Dendritic cell treated with granulocyte-macrophage colony-stimulating factor and Interleukin-4, amounts not matched to agents 40 ng/mL and 50 ng/mL, for 4 days (primary cell): Measurements from ENCODE around the gene CPNE8.

Source experiments
- H3K27ac Mint-ChIP-seq: one replicate; pipeline ENCODE4 v1.8.0; 2022; ENCODE audit warnings: mild to moderate bottlenecking, mixed read lengths
- H3K27me3 Mint-ChIP-seq: one replicate; pipeline ENCODE4 v1.8.0; 2022; ENCODE audit warnings: mild to moderate bottlenecking, mixed read lengths
- H3K36me3 Mint-ChIP-seq: one replicate; pipeline ENCODE4 v1.8.0; 2022; ENCODE audit warnings: low read depth, mixed read lengths
- H3K4me1 Mint-ChIP-seq: one replicate; pipeline ENCODE4 v1.8.0; 2022; ENCODE audit warnings: low read depth, mixed read lengths
- H3K4me3 Mint-ChIP-seq: one replicate; pipeline ENCODE4 v1.8.0; 2022; ENCODE audit warnings: mild to moderate bottlenecking, moderate library complexity, mixed read lengths
- H3K9me3 Mint-ChIP-seq: one replicate; pipeline ENCODE4 v1.8.0; 2022; ENCODE audit warnings: mixed read lengths
- intact Hi-C: fragments of 100-400 bp; cut with micrococcal nuclease; formaldehyde crosslinking; loops from one replicate; pipeline ENCODE4 v1.15.0; 2022

The CPNE8 gene

GRCh38 chr12:38838056-38838850 is 67.1 kb downstream of the CPNE8 start:
- H3K9me3 Mint-ChIP-seq, result no peaks in the 10 kb centered on the region
- intact Hi-C loops, result no loop called here
- no peak overlapping the region for H3K4me3 Mint-ChIP-seq
- no peaks in the 10 kb centered on the region for H3K27me3 Mint-ChIP-seq
- peak overlapping the region; percentile 6 for H3K27ac Mint-ChIP-seq
- peaks cover 32% of the 10 kb centered on the region for H3K36me3 Mint-ChIP-seq
- peaks cover 21% of the 10 kb centered on the region for H3K4me1 Mint-ChIP-seq

GRCh38 chr12:38831715-38832114 is 73.7 kb downstream of the CPNE8 start:
- H3K36me3 Mint-ChIP-seq, result peaks cover 28% of the 10 kb centered on the region
- no peaks in the 10 kb centered on the region for H3K27me3 Mint-ChIP-seq
- no peak overlapping the region for H3K27ac Mint-ChIP-seq
- intact Hi-C loops, result no loop called here
- no peaks in the 10 kb centered on the region for H3K9me3 Mint-ChIP-seq
- H3K4me3 Mint-ChIP-seq, result no peak overlapping the region
- peaks cover 8% of the 10 kb centered on the region for H3K4me1 Mint-ChIP-seq

GRCh38 chr12:38825006-38825405 is 80.4 kb downstream of the CPNE8 start:
- H3K36me3 Mint-ChIP-seq, result peaks cover 47% of the 10 kb centered on the region
- H3K27me3 Mint-ChIP-seq, result no peaks in the 10 kb centered on the region
- intact Hi-C loops, result no loop called here
- no peak overlapping the region for H3K4me3 Mint-ChIP-seq
- no peaks in the 10 kb centered on the region for H3K9me3 Mint-ChIP-seq
- peaks cover 12% of the 10 kb centered on the region for H3K4me1 Mint-ChIP-seq
- no peak overlapping the region for H3K27ac Mint-ChIP-seq

- H3K4me3 Mint-ChIP-seq, result no peak overlapping the region
- intact Hi-C loops, result no loop called here
- no peak overlapping the region for H3K27ac Mint-ChIP-seq
- H3K27me3 Mint-ChIP-seq, result no peaks in the 10 kb centered on the region
- peaks cover 49% of the 10 kb centered on the region for H3K36me3 Mint-ChIP-seq
- peaks cover 12% of the 10 kb centered on the region for H3K4me1 Mint-ChIP-seq
- no peaks in the 10 kb centered on the region for H3K9me3 Mint-ChIP-seq
These were observed 81.7 kb downstream of the CPNE8 start for GRCh38 chr12:38823738-38824137.

GRCh38 chr12:38823314-38823713 is 82.1 kb downstream of the CPNE8 start:
- intact Hi-C loops, result no loop called here
- Mint-ChIP-seq H3K27ac (peak overlapping the region; percentile 5), H3K4me1 (peaks cover 12% of the 10 kb centered on the region), H3K9me3 (no peaks in the 10 kb centered on the region), H3K4me3 (no peak overlapping the region), H3K36me3 (peaks cover 53% of the 10 kb centered on the region), H3K27me3 (no peaks in the 10 kb centered on the region)

GRCh38 chr12:38817942-38818341 is 87.4 kb downstream of the CPNE8 start:
- H3K9me3 Mint-ChIP-seq, result peaks cover 11% of the 10 kb centered on the region
- H3K4me1 Mint-ChIP-seq, result peaks cover 12% of the 10 kb centered on the region
- intact Hi-C loops, result no loop called here
- no peaks in the 10 kb centered on the region for H3K27me3 Mint-ChIP-seq
- no peak overlapping the region for H3K4me3 Mint-ChIP-seq
- no peak overlapping the region for H3K27ac Mint-ChIP-seq
- H3K36me3 Mint-ChIP-seq, result peaks cover 44% of the 10 kb centered on the region

GRCh38 chr12:38813923-38814322 is 91.5 kb downstream of the CPNE8 start:
- H3K27me3 Mint-ChIP-seq, result no peaks in the 10 kb centered on the region
- intact Hi-C loops, result no loop called here
- H3K9me3 Mint-ChIP-seq, result peaks cover 34% of the 10 kb centered on the region
- H3K27ac Mint-ChIP-seq, result no peak overlapping the region
- peaks cover 16% of the 10 kb centered on the region for H3K4me1 Mint-ChIP-seq
- H3K36me3 Mint-ChIP-seq, result peaks cover 44% of the 10 kb centered on the region
- no peak overlapping the region for H3K4me3 Mint-ChIP-seq

- Mint-ChIP-seq H3K27me3 (no peaks in the 10 kb centered on the region), H3K4me3 (no peak overlapping the region), H3K4me1 (peaks cover 16% of the 10 kb centered on the region), H3K9me3 (peaks cover 34% of the 10 kb centered on the region), H3K27ac (no peak overlapping the region), H3K36me3 (peaks cover 33% of the 10 kb centered on the region)
- intact Hi-C loops, result no loop called here
These were observed 93.5 kb downstream of the CPNE8 start for GRCh38 chr12:38811814-38812356.

- intact Hi-C loops, result no loop called here
- Mint-ChIP-seq H3K9me3 (peaks cover 34% of the 10 kb centered on the region), H3K4me3 (no peak overlapping the region), H3K27ac (no peak overlapping the region), H3K4me1 (peaks cover 12% of the 10 kb centered on the region), H3K36me3 (peaks cover 33% of the 10 kb centered on the region), H3K27me3 (no peaks in the 10 kb centered on the region)
These were observed 95.6 kb downstream of the CPNE8 start for GRCh38 chr12:38809832-38810231.

- Mint-ChIP-seq H3K27me3 (no peaks in the 10 kb centered on the region), H3K4me3 (no peak overlapping the region), H3K4me1 (peaks cover 8% of the 10 kb centered on the region)
These were observed 117.3 kb downstream of the CPNE8 start for GRCh38 chr12:38788106-38788505.

GRCh38 chr12:38785381-38785780 is 120.0 kb downstream of the CPNE8 start:
- no peak overlapping the region for H3K4me3 Mint-ChIP-seq

More at GRCh38 chr12:38788106-38788505, 117.3 kb downstream of the CPNE8 start:
- Mint-ChIP-seq H3K27ac (no peak overlapping the region), H3K9me3 (peaks cover 71% of the 10 kb centered on the region), H3K36me3 (peaks cover 52% of the 10 kb centered on the region)
- intact Hi-C loops, result loop anchor here (10.0 kb wide), 1 partner anchor 77 kb away; no protein-coding TSS in a partner anchor

GRCh38 chr12:38783304-38783703 is 122.1 kb downstream of the CPNE8 start:
- Mint-ChIP-seq H3K4me1 (no peaks in the 10 kb centered on the region), H3K27ac (no peak overlapping the region), H3K4me3 (no peak overlapping the region), H3K36me3 (peaks cover 31% of the 10 kb centered on the region), H3K27me3 (no peaks in the 10 kb centered on the region), H3K9me3 (peaks cover 40% of the 10 kb centered on the region)
- intact Hi-C loops, result loop anchor here (10.0 kb wide), 1 partner anchor 81 kb away; no protein-coding TSS in a partner anchor

More at GRCh38 chr12:38785381-38785780, 120.0 kb downstream of the CPNE8 start:
- H3K4me1 Mint-ChIP-seq, result no peaks in the 10 kb centered on the region
- peaks cover 42% of the 10 kb centered on the region for H3K36me3 Mint-ChIP-seq
- intact Hi-C loops, result loop anchor here (10.0 kb wide), 1 partner anchor 79 kb away; no protein-coding TSS in a partner anchor
- H3K27ac Mint-ChIP-seq, result no peak overlapping the region
- no peaks in the 10 kb centered on the region for H3K27me3 Mint-ChIP-seq
- H3K9me3 Mint-ChIP-seq, result peaks cover 54% of the 10 kb centered on the region

- Mint-ChIP-seq H3K9me3 (peaks cover 30% of the 10 kb centered on the region), H3K4me3 (no peak overlapping the region), H3K36me3 (peaks cover 23% of the 10 kb centered on the region), H3K27ac (no peak overlapping the region), H3K27me3 (no peaks in the 10 kb centered on the region), H3K4me1 (no peaks in the 10 kb centered on the region)
- intact Hi-C loops, result loop anchor here (10.0 kb wide), 1 partner anchor 82 kb away; no protein-coding TSS in a partner anchor
These were observed 123.0 kb downstream of the CPNE8 start for GRCh38 chr12:38782359-38782758.

- Mint-ChIP-seq H3K9me3 (peaks cover 10% of the 10 kb centered on the region), H3K27me3 (no peaks in the 10 kb centered on the region), H3K36me3 (peaks cover 11% of the 10 kb centered on the region), H3K27ac (no peak overlapping the region), H3K4me3 (no peak overlapping the region), H3K4me1 (peaks cover 7% of the 10 kb centered on the region)
- intact Hi-C loops, result no loop called here
These were observed 128.7 kb downstream of the CPNE8 start for GRCh38 chr12:38776647-38777046.
